Smooth muscle cell (in vitro differentiated cells): ENCODE data around the gene ELAC2. TPM values are rescaled to one million over a fixed set of nuclear protein-coding genes. Genes with fewer than 3 reads are reported as not detected.

Source experiments
- DNase-seq: peaks from one replicate; lab custom pipeline; 2025; ENCODE audit not compliant: unreplicated experiment; lab: John Stamatoyannopoulos, UW
- H2AFZ ChIP-seq: fragments of 200-600 bp; sonication (generic); 2 replicates; pipeline ENCODE4 v1.6.0; 2016; ENCODE audit warnings: antibody characterized with exemption, low read depth, mild to moderate bottlenecking
- H3F3A ChIP-seq: fragments of 200-600 bp; sonication (generic); 2 replicates; pipeline ENCODE4 v1.6.0; 2017; ENCODE audit warnings: antibody characterized with exemption, low read depth
- H3K27ac ChIP-seq: fragments of 200-600 bp; sonication (generic); 2 replicates; pipeline ENCODE4 v1.5.1; 2016; ENCODE audit warnings: low read depth, mild to moderate bottlenecking
- H3K27me3 ChIP-seq: fragments of 200-600 bp; sonication (generic); 2 replicates; pipeline ENCODE4 v1.6.1; 2016; ENCODE audit warnings: low read depth, mild to moderate bottlenecking
- H3K36me3 ChIP-seq: fragments of 200-600 bp; sonication (generic); 2 replicates; pipeline ENCODE4 v1.5.1; 2016; ENCODE audit warnings: low read depth
- H3K4me1 ChIP-seq: fragments of 200-600 bp; sonication (generic); 2 replicates; pipeline ENCODE4 v1.5.1; 2016; ENCODE audit warnings: low read depth
- H3K4me2 ChIP-seq: fragments of 200-600 bp; sonication (generic); 2 replicates; pipeline ENCODE4 v1.6.0; 2016; ENCODE audit warnings: mild to moderate bottlenecking
- H3K4me3 ChIP-seq: fragments of 200-600 bp; sonication (generic); 2 replicates; pipeline ENCODE4 v1.5.1; 2016; ENCODE audit warnings: mild to moderate bottlenecking
- H3K79me2 ChIP-seq: fragments of 200-600 bp; sonication (generic); 2 replicates; pipeline ENCODE4 v1.6.0; 2016; ENCODE audit warnings: low read depth, mild to moderate bottlenecking
- H3K9ac ChIP-seq: fragments of 200-600 bp; sonication (generic); 2 replicates; pipeline ENCODE4 v1.6.0; 2016; ENCODE audit warnings: low read depth
- H3K9me3 ChIP-seq: fragments of 200-600 bp; sonication (generic); replicated peaks from 2 replicates; pipeline ENCODE4 v1.5.1; 2016; ENCODE audit warnings: low read depth
- H4K20me1 ChIP-seq: fragments of 200-600 bp; sonication (generic); 2 replicates; pipeline ENCODE4 v1.6.0; 2016; ENCODE audit warnings: low read depth
- WGBS: methylation state at CpG from one replicate; pipeline ENCODE4 v1.1.7; 2016; ENCODE audit warnings: low lambda C conversion rate; 5-methylcytosine and 5-hydroxymethylcytosine counted together
- polyA plus RNA-seq: library from polyadenylated mRNA; unstranded; fragments of >200 nt; fragmentation: Nextera tagmentation; extraction: Ambion mirVana; gene quantifications from 2 replicates; pipeline ENCODE4 v1.2.1, GENCODE V29; 2016
- total RNA-seq: library from RNA; depleted of rRNA; stranded (reverse); fragments of >200 nt; gene quantifications from 2 replicates; pipeline ENCODE4 v1.2.3, GENCODE V29; 2014
- TF ChIP-seq, protein P1 (sequence below): fragments of 200-600 bp; sonication (generic); IDR thresholded peaks from 2 replicates; pipeline ENCODE4 v1.5.1; 2017; ENCODE audit warnings: borderline replicate concordance, mild to moderate bottlenecking, antibody characterized with exemption; ENCODE audit not compliant: insufficient read depth, poor library complexity, severe bottlenecking

ELAC2 gene
- total and polyA plus RNA-seq, 2 experiments from 2014 or later, result 29.4 to 31.1 TPM

DNA sequence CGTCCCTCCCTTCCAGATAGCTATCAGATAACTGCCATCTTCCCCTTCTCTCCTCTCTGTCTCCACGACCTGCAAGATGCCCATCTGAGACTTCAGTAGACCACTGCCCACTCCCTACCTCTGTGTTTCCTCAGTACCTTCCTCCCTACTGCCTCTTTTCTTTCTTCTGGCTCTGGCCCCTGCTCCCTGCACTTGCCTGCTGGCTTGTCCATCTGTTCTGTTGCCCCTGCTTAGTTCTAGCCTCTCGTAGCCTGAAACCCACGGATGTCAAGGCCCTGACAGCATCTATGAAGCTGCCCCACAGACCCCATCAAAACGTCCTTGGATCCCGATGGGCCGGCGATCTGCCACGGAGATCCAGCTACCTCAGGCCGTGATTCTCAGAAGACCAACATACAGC is 53.0 kb downstream of the ELAC2 start:
- TF ChIP-seq, protein P1, sequence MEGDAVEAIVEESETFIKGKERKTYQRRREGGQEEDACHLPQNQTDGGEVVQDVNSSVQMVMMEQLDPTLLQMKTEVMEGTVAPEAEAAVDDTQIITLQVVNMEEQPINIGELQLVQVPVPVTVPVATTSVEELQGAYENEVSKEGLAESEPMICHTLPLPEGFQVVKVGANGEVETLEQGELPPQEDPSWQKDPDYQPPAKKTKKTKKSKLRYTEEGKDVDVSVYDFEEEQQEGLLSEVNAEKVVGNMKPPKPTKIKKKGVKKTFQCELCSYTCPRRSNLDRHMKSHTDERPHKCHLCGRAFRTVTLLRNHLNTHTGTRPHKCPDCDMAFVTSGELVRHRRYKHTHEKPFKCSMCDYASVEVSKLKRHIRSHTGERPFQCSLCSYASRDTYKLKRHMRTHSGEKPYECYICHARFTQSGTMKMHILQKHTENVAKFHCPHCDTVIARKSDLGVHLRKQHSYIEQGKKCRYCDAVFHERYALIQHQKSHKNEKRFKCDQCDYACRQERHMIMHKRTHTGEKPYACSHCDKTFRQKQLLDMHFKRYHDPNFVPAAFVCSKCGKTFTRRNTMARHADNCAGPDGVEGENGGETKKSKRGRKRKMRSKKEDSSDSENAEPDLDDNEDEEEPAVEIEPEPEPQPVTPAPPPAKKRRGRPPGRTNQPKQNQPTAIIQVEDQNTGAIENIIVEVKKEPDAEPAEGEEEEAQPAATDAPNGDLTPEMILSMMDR, result no peak
- Histone ChIP-seq H3K27ac (no peak overlapping the region), H3K9ac (no peak overlapping the region), H3K4me2 (no peak overlapping the region), H3K36me3 (no peaks in the 10 kb centered on the region), H3K4me3 (no peak overlapping the region), H3K27me3 (no peaks in the 10 kb centered on the region), H3K9me3 (no peaks in the 10 kb centered on the region), H3F3A (no peaks in the 10 kb centered on the region), H3K79me2 (no peaks in the 10 kb centered on the region), H3K4me1 (no peaks in the 10 kb centered on the region), H4K20me1 (no peaks in the 10 kb centered on the region), H2AFZ (no peak overlapping the region)
- no peak for DNase-seq
- 91% methylated on average over 10 of the region's 10 CpGs for WGBS

DNA sequence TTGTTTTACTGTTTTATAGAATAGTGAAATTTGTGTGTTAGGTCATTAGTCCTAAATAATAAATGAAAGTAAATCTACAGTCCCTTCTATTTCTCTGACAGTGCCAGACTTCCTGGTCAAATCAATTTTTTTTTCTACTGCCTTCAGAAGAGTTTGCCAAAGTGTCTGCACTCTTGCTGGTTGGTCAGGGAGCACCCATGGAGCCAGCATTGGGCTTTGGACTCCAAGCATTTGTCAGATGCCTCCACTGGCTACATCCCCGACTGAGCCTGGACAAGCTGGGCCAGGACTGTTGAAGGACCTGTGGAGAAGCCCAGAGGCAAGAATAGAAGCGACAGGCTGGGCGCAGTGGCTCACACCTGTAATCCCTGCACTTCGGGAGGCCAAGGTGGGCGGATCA is 53.7 kb downstream of the ELAC2 start:
- 91% methylated on average over 5 of the region's 5 CpGs for WGBS
- H3K9ac ChIP-seq, result no peak overlapping the region
- no peaks in the 10 kb centered on the region for H3F3A ChIP-seq
- H3K4me2 ChIP-seq, result no peak overlapping the region
- no peaks in the 10 kb centered on the region for H3K36me3 ChIP-seq
- no peaks in the 10 kb centered on the region for H4K20me1 ChIP-seq
- H2AFZ ChIP-seq, result no peak overlapping the region
- no peak overlapping the region for H3K4me3 ChIP-seq
- no peak for DNase-seq
- no peak overlapping the region for H3K27ac ChIP-seq
- H3K27me3 ChIP-seq, result no peaks in the 10 kb centered on the region
- H3K79me2 ChIP-seq, result no peaks in the 10 kb centered on the region
- no peaks in the 10 kb centered on the region for H3K9me3 ChIP-seq
- TF ChIP-seq, protein P1, result no peak
- no peaks in the 10 kb centered on the region for H3K4me1 ChIP-seq

DNA sequence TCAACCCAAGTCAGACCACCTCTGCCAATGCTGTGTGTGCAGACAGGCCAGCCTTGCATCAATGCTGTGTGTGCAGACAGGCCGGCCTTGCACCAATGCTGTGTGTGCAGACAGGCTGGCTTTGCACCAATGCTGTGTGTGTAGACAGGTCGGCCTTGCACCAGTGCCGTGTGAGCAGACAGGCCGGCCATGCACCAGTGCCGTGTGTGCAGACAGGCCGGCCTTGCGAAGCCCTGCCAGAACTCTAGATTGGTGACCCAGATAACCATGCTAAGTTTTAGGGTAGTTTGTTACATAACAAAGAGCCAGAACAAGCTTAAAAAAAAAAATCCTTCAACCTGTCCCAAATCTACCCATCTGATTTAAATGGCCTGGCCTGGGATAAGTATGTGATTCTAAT is 54.3 kb downstream of the ELAC2 start:
- TF ChIP-seq, protein P1, result no peak

DNA sequence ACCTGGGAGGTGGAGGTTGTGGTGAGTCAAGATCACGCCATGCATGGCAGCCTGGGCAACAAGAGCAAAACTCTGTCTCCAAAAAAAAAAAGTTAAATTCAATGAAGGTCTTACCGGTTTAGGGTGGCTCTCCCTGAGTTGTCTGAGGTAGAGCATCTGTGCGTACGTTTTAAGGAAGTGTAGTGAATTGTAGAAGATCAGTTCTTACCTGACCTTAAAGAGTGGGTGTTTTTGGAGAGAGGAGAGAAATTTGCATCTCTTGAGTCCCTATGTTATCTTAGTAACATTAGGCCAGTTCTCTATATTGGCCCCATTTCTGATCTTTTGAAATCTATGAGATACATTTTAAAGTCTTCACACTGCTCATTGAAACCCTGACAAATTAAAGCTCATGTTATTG is 56.2 kb downstream of the ELAC2 start:
- H3K9ac ChIP-seq, result no peak overlapping the region
- no peak overlapping the region for H3K27ac ChIP-seq
- no peak overlapping the region for H3K4me3 ChIP-seq
- H3K4me2 ChIP-seq, result no peak overlapping the region
- no peaks in the 10 kb centered on the region for H3K27me3 ChIP-seq
- H4K20me1 ChIP-seq, result no peaks in the 10 kb centered on the region
- no peak overlapping the region for H2AFZ ChIP-seq
- H3K4me1 ChIP-seq, result no peaks in the 10 kb centered on the region
- no peaks in the 10 kb centered on the region for H3F3A ChIP-seq
- H3K36me3 ChIP-seq, result no peaks in the 10 kb centered on the region
- TF ChIP-seq, protein P1, result no peak
- H3K79me2 ChIP-seq, result no peaks in the 10 kb centered on the region
- DNase-seq, result no peak
- WGBS, result 97% methylated on average over 4 of the region's 4 CpGs
- H3K9me3 ChIP-seq, result no peaks in the 10 kb centered on the region

More for the DNA sequence above, 54.3 kb downstream of the ELAC2 start:
- no peak overlapping the region for H3K27ac ChIP-seq
- H4K20me1 ChIP-seq, result no peaks in the 10 kb centered on the region
- no peaks in the 10 kb centered on the region for H3K4me1 ChIP-seq
- no peak overlapping the region for H3K4me2 ChIP-seq
- DNase-seq, result no peak
- H3K9me3 ChIP-seq, result no peaks in the 10 kb centered on the region
- no peak overlapping the region for H2AFZ ChIP-seq
- no peaks in the 10 kb centered on the region for H3K27me3 ChIP-seq
- no peaks in the 10 kb centered on the region for H3F3A ChIP-seq
- no peak overlapping the region for H3K9ac ChIP-seq
- H3K79me2 ChIP-seq, result no peaks in the 10 kb centered on the region
- H3K4me3 ChIP-seq, result no peak overlapping the region
- H3K36me3 ChIP-seq, result no peaks in the 10 kb centered on the region
- WGBS, result 96% methylated on average over 7 of the region's 7 CpGs
